Mesothelial cell of epicardium (in vitro differentiated cells): Measurements from ENCODE around the gene ARSK. TPM values are rescaled to one million over a fixed set of nuclear protein-coding genes. Genes with fewer than 3 reads are reported as not detected.

Experiments
- DNase-seq, 2 experiments: peaks; one replicate each; pipeline ENCODE4 v3.0.0; 2021; ENCODE audit warnings: low spot score in 2 of 2; ENCODE audit not compliant: unreplicated experiment in 2 of 2
- H3K27ac Mint-ChIP-seq: 2 replicates; pipeline ENCODE4 v1.8.0; 2021; ENCODE audit warnings: mixed read lengths
- H3K27me3 Mint-ChIP-seq: 2 replicates; pipeline ENCODE4 v1.8.0; 2021; ENCODE audit warnings: low read depth, mixed read lengths
- H3K36me3 Mint-ChIP-seq: 2 replicates; pipeline ENCODE4 v1.8.0; 2021; ENCODE audit warnings: mixed read lengths
- H3K4me1 Mint-ChIP-seq: 2 replicates; pipeline ENCODE4 v1.8.0; 2021; ENCODE audit warnings: mixed read lengths
- H3K4me3 Mint-ChIP-seq: 2 replicates; pipeline ENCODE4 v1.8.0; 2021; ENCODE audit warnings: mild to moderate bottlenecking, moderate library complexity, mixed read lengths
- H3K9me3 Mint-ChIP-seq: 2 replicates; pipeline ENCODE4 v1.8.0; 2021; ENCODE audit warnings: mixed read lengths
- CTCF ChIP-seq: fragments of 200-600 bp; sonication (generic); IDR thresholded peaks from one replicate; pipeline ENCODE4 v1.5.0; 2021; ENCODE audit warnings: antibody characterized with exemption; ENCODE audit not compliant: unreplicated experiment
- total RNA-seq: library from RNA; stranded (reverse); gene quantifications from 3 replicates; pipeline ENCODE4 v1.2.1, GENCODE V29; 2021

ARSK gene
- total RNA-seq = 8.7 to 10.4 TPM (median 9.2 TPM) in 3 replicates

DNA sequence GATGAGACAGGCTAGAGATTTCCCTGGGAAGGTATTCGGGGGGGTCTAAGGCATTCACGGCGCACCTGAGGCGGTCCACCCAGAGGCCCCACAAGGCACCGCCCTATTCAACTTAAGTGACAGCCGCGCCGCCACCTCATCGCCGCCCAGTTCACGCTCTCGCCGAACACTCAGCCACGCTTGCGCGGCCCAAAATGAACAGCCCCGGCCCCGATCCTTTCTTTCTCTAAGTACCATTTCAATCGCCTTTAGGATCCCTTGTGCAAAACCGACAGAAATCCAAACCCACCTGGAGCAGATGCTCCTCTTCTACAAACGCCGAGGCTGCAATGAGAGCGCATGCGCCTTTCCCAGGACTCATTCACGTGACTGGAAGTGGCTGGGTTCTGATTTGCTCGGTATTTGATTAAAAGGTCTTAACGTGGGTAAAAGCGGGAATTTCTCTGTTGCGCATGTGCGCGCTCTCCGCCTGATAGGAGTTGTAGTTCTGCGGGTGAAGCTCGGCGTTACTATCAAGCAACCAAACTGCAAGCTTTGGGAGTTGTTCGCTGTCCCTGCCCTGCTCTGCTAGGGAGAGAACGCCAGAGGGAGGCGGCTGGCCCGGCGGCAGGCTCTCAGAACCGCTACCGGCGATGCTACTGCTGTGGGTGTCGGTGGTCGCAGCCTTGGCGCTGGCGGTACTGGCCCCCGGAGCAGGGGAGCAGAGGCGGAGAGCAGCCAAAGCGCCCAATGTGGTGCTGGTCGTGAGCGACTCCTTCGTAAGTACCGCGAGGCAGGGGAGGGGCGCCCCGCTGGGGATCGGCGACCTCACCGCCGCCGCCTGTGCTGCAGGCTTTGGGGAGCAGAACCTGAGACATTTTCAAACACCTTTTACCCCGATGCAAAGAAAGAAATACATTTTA is at the start of gene ARSK, which contains the start of gene SKIC3:
Gene ARSK (plus strand): TSS at position 455 of the 902 bp plus-strand sequence. CDS start 178 bp downstream, at position 633.
Gene SKIC3 (minus strand): TSS at position 331 of the 902 bp plus-strand sequence. CDS start 7,827 bp downstream, outside the sequence.
- peak; percentile 82 to 93 for DNase-seq
- Mint-ChIP-seq H3K9me3 (no peaks in the 10 kb centered on the region), H3K36me3 (peaks cover 8% of the 10 kb centered on the region), H3K27me3 (no peaks in the 10 kb centered on the region), H3K4me1 (peaks cover 26% of the 10 kb centered on the region), H3K4me3 (peak within 1 kb of the TSS; percentile 81), H3K27ac (peak within 1 kb of the TSS; percentile 94)
- no peak for TF ChIP-seq CTCF

- peaks cover 39% of the 10 kb centered on the region for H3K36me3 Mint-ChIP-seq
- no peak for TF ChIP-seq CTCF
- H3K4me1 Mint-ChIP-seq = no peaks in the 10 kb centered on the region
- no peaks in the 10 kb centered on the region for H3K9me3 Mint-ChIP-seq
- no peak overlapping the region for H3K4me3 Mint-ChIP-seq
- H3K27ac Mint-ChIP-seq = no peak overlapping the region
- no peak for DNase-seq
- no peaks in the 10 kb centered on the region for H3K27me3 Mint-ChIP-seq
Measured at GRCh38 chr5:95508550-95508949, 46.4 kb upstream of the ARSK start.

GRCh38 chr5:95511606-95512005 is 43.3 kb upstream of the ARSK start:
- Mint-ChIP-seq H3K36me3 (peaks cover 39% of the 10 kb centered on the region), H3K4me3 (no peak overlapping the region), H3K27ac (no peak overlapping the region), H3K4me1 (no peaks in the 10 kb centered on the region), H3K9me3 (no peaks in the 10 kb centered on the region), H3K27me3 (no peaks in the 10 kb centered on the region)
- DNase-seq = no peak
- no peak for TF ChIP-seq CTCF

GRCh38 chr5:95518417-95518816 is 36.5 kb upstream of the ARSK start:
- no peaks in the 10 kb centered on the region for H3K27me3 Mint-ChIP-seq
- H3K9me3 Mint-ChIP-seq = peaks cover 7% of the 10 kb centered on the region
- H3K36me3 Mint-ChIP-seq = peaks cover 26% of the 10 kb centered on the region
- H3K27ac Mint-ChIP-seq = no peak overlapping the region
- no peak for DNase-seq
- no peaks in the 10 kb centered on the region for H3K4me1 Mint-ChIP-seq
- TF ChIP-seq CTCF = no peak
- H3K4me3 Mint-ChIP-seq = no peak overlapping the region

DNA sequence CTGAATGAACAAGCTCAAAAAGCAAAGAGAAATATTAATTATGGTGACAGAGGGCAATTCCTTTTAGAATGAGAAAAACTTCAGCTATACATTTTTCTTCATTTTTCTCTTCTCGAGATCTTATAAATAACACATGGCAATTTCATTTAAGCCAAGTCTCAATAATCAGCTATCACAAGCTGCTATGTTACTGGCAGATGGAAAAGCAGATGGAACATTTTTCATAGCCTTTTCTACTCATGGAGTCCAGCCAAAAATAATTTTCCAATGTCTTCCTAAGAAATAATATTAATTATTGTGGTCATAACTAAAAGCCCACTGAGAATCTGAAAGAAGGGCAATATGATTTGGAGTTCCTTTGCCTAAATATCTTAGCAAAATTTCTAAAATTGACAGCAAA is 35.8 kb upstream of the ARSK start:
- Mint-ChIP-seq H3K9me3 (peaks cover 7% of the 10 kb centered on the region), H3K4me1 (no peaks in the 10 kb centered on the region), H3K36me3 (peaks cover 24% of the 10 kb centered on the region), H3K27ac (no peak overlapping the region), H3K27me3 (no peaks in the 10 kb centered on the region), H3K4me3 (no peak overlapping the region)
- TF ChIP-seq CTCF = no peak
- DNase-seq = no peak
